HG02840 (cell line): ENCODE measurements around the gene AFTPH.
A peak's percentile ranks its signal among the peaks of the same experiment; 100 is the strongest.

Experiments used
- ATAC-seq: cut with Tn5 transposase; IDR thresholded peaks from one replicate; pipeline ENCODE4 v1.9.1; 2021; ENCODE audit warnings: mild to moderate bottlenecking, moderate library complexity, moderate number of reproducible peaks; ENCODE audit not compliant: unreplicated experiment, low FRiP score

Gene AFTPH

GRCh38 chr2:64523666-64524603 is at the start of gene AFTPH:
Gene AFTPH (plus strand): TSS chr2:64524328. CDS start chr2:64551475, 27,147 bp downstream.
- peak; percentile 80 for ATAC-seq

- ATAC-seq, result no peak
Measured at GRCh38 chr2:64474636-64475035, 49.5 kb upstream of the AFTPH start.

GRCh38 chr2:64477037-64477436 is 47.1 kb upstream of the AFTPH start:
- ATAC-seq, result no peak

DNA sequence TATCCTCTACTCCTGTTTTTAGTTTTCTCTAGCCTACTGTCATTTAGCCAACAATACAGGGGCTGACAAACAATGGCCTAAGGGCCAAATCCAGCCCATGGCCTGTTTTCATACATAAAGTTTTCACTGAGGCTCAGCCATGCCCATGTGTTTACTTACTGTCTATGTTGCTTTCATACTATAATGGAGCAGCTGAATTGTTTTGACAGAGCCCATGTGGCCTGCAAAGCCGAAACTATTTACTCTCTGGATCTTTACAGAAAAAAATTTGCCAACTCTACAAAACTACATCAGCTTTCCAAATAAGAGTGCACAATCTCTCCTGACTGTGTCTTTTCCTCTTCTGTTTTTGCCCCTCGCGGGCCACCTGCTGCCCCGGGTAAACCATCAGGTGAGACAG is 46.1 kb upstream of the AFTPH start:
- ATAC-seq, result no peak

DNA sequence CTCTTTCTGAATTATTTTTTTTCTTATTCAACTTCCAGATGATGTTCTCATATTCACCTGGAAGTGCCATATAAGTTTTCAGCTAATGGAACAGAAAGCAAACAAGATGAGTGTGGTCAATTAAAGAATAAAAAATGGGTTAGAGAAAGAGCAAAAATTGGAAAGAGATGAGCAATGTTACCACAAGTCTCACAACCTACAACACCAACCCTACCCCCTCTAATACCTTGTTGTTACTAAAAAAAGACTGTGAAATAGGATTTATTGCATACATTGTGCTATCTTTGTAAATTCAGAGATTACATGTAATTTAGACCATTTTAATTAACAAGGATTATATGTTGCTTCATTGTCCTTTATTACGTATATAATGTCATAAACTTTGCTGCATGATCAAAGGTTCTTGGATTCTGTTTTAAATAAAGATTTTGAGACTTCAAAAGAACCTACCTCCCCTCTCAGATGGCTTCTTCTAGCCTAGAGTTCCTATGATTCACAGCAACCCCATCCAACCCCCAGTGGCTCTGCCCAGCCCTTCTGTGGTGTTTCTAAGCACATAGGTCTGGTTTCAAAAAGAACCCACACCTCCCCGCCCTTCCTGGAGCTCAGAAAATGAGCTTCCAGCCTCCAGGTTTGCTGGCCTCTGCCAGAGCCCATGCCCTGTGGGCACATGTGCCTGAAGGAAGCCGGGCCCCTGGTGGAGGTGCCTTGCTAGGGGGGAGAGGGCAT is 45.5 kb upstream of the AFTPH start:
- no peak for ATAC-seq

DNA sequence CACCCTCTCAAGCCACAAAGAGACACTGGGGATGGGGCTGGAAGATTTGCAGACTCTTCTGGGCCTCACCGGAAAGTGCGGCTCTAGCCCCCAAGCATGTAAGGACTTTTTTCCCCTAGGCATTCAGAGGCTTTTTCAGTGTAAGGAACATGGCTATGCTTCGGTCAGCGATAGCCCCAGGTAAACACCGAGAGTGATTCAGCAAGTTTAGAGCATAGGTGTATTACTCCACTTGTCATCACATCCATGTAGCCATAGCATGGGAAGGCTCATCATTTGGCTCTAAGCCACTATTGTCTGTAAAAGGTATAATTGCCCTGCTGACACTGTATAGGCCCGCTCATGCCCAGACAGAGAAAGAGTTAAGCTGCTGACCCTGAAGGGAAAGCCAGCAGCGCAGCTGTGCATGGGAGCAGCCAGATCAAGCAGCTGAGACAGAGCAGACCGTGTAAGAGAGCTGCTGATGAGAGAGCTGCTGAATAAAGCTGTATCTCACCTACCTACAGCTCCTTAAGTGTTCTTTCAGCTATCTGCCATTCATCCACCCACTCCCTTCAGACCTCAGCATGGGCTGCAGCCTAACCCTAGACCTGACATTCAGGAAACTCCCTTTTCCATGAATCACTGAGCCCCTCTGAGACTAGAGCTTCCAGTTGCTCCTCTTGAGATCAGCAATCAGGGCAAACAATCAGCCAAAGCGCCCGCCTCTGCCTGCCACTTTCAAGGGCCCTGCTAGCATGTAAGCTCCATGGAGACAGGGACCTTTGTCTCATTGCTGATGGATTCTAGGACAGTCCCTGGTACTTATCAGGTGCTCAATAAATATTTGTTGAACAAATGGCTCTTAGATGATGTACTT is 44.6 kb upstream of the AFTPH start:
- no peak for ATAC-seq

GRCh38 chr2:64481665-64482064 is 42.5 kb upstream of the AFTPH start:
- ATAC-seq, result no peak

DNA sequence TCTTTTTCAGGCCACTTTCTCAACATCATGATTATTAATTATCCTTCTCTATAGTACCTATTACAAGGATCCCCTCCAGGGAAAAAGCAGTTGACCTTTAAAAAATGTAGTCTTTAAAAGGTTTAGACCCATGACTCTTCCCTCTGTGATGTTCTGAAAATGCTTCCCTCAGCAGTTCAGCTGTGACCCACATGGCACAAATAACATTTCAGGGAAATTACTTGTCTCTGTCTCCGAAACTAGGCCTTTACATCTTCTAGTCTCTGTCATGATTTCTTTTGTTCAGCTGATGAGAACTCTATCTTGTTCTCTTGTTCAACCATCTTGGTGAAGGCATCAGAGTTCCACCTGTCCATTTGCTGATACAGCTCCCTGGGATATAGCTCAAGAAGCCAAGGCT is 41.9 kb upstream of the AFTPH start:
- ATAC-seq, result no peak

GRCh38 chr2:64482765-64483504 is 41.2 kb upstream of the AFTPH start:
- ATAC-seq, result no peak

GRCh38 chr2:64485331-64485730 is 38.8 kb upstream of the AFTPH start:
- no peak for ATAC-seq

- ATAC-seq, result no peak
Measured at GRCh38 chr2:64485961-64486360, 38.2 kb upstream of the AFTPH start.

- no peak for ATAC-seq
Measured at GRCh38 chr2:64487256-64488049, 36.7 kb upstream of the AFTPH start.

- no peak for ATAC-seq
Measured at GRCh38 chr2:64488050-64488974, 35.8 kb upstream of the AFTPH start.

- no peak for ATAC-seq
Measured at GRCh38 chr2:64489081-64489751, 34.9 kb upstream of the AFTPH start.

DNA sequence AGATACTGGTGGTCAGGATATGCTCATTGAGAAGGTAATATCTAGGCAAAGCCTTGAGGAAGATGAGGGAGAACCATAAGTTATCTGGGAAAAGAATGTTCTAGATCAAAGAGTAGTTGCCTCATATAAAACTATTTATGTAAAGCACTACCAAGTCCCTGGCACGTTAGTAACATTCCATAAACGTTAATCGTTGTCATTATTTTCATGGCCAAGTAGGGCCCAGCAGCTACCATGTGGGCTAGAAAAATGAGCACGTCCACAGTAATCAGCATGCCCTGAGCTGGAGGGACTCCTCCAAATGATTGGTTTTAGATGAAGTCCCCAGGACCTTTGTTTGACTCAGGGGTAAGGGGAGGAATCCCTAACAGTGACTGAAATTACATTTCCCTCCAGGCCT is 32.7 kb upstream of the AFTPH start:
- ATAC-seq, result no peak

GRCh38 chr2:64492272-64492671 is 31.9 kb upstream of the AFTPH start:
- no peak for ATAC-seq

GRCh38 chr2:64492821-64493220 is 31.3 kb upstream of the AFTPH start:
- no peak for ATAC-seq

DNA sequence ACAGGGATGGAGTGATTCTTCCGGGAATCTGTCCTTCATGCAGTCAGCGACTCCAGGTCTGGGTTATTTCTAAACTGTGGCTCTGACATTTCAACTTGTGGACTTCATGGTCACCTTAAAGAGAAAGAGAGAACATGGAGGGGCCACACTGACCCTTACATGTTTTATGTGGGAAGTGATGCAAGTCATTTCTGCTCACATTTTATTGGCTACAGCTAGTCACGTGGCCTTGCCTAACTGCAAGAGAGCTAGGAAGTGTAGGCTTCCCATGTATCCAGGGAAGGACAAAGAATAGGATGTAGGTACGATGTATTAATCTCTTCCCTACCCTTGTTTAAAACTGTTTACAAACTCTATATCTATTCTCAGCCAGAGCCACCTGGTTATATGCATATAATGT is 30.3 kb upstream of the AFTPH start:
- ATAC-seq, result no peak
